Measurements from ENCODE around the gene L2HGDH. TPM values are rescaled to one million over a fixed set of nuclear protein-coding genes. Genes with fewer than 3 reads are reported as not detected.
A peak's percentile ranks its signal among the peaks of the same experiment; 100 is the strongest.

Gene L2HGDH
- total and polyA plus RNA-seq, 9 of the 15 experiments (the other 6 are each of a cell fraction or from before 2014, with no cell fraction given), result 1.7 to 16.1 (median 10.5) TPM

GRCh38 chr14:50242566-50243310, 69.3 kb downstream of the L2HGDH start:
- H3K9me3 ChIP-seq (replicated peaks; ENCODE audit: control insufficient read depth, insufficient read depth, low read depth, low read length), result no peaks in the 10 kb centered on the region
- no peak overlapping the region for H3K27ac ChIP-seq (ENCODE audit: extremely low read depth, low read depth, low read length)
- FAIRE-seq (no peak), DNase-seq (ENCODE audit: extremely low read depth in 1 of 4, low spot score in 3 of 4) (no peak), ATAC-seq (peak; percentile 68)
- TF ChIP-seq PHF21A (IDR thresholded peaks at IDR 0.05; ENCODE audit: borderline replicate concordance, low read depth) (no peak), HDAC3 (IDR thresholded peaks at IDR 0.05; ENCODE audit: borderline replicate concordance, partially characterized antibody) (no peak), NCOR1 (IDR thresholded peaks at IDR 0.05) (no peak), ATF1 (CRISPR knock-in tag; IDR thresholded peaks at IDR 0.05) (no peak), ATF1 (tag; IDR thresholded peaks at IDR 0.05) (no peak), ETV5 (CRISPR knock-in tag; IDR thresholded peaks at IDR 0.05; ENCODE audit: low read depth) (no peak), RHOXF2B (CRISPR knock-in tag; conservative IDR thresholded peaks at IDR 0.05) (no peak), HNRNPK (IDR thresholded peaks at IDR 0.05; ENCODE audit: low read depth, low read length, poor library complexity, severe bottlenecking) (no peak), ELK1 (CRISPR knock-in tag; IDR thresholded peaks at IDR 0.05) (no peak), NCOA4 (IDR thresholded peaks at IDR 0.05; ENCODE audit: partially characterized antibody) (no peak), ZNF551 (CRISPR knock-in tag; IDR thresholded peaks at IDR 0.05) (no peak), POLR2A (conservative IDR thresholded peaks at IDR 0.05) (no peak), BMI1 (IDR thresholded peaks at IDR 0.05; ENCODE audit: low read length) (no peak), ZNF253 (CRISPR knock-in tag; conservative IDR thresholded peaks at IDR 0.05) (no peak)
- TF ChIP-seq, protein P1, sequence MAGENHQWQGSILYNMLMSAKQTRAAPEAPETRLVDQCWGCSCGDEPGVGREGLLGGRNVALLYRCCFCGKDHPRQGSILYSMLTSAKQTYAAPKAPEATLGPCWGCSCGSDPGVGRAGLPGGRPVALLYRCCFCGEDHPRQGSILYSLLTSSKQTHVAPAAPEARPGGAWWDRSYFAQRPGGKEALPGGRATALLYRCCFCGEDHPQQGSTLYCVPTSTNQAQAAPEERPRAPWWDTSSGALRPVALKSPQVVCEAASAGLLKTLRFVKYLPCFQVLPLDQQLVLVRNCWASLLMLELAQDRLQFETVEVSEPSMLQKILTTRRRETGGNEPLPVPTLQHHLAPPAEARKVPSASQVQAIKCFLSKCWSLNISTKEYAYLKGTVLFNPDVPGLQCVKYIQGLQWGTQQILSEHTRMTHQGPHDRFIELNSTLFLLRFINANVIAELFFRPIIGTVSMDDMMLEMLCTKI (IDR thresholded peaks at IDR 0.05; ENCODE audit: partially characterized antibody), result no peak
- no peaks in the 10 kb centered on the region for H3K9me1 ChIP-seq (ENCODE audit: control insufficient read depth, insufficient read depth, low read length)
- WGBS (ENCODE audit: insufficient coverage, low coverage, missing lambda C conversion rate), result 40% methylated on average over 4 of the region's 5 CpGs
- peaks cover 7% of the 10 kb centered on the region; the same call in 2 of the 3 replicates for H3K36me3 ChIP-seq (ENCODE audit: control insufficient read depth, insufficient read depth, low read length)
- no peak overlapping the region for H2AFZ ChIP-seq (ENCODE audit: low read depth, low read length)
- intact Hi-C loops (cut with micrococcal nuclease) (no loop called here), in situ Hi-C loops (cut with MboI) (no loop called here)
- H3K27me3 ChIP-seq (ENCODE audit: control insufficient read depth in 2 of 2, insufficient read depth in 2 of 2, low read length in 2 of 2), result no peaks in the 10 kb centered on the region
- BruUV-seq (replicated peaks), result no TSS peak
- H3K9ac ChIP-seq (ENCODE audit: insufficient read depth in 1 of 2, low read depth in 2 of 2, low read length in 2 of 2), result no peak overlapping the region
- H3K79me2 ChIP-seq (ENCODE audit: control insufficient read depth, insufficient read depth, low read length), result no peaks in the 10 kb centered on the region
- no peak overlapping the region for H3K4me3 ChIP-seq
- H4K20me1 ChIP-seq (replicated peaks; ENCODE audit: control insufficient read depth, insufficient read depth, low read length), result no peaks in the 10 kb centered on the region
- ChIA-PET CTCF (ENCODE audit: low intra/inter-chr PET ratio) (no interaction called here), POLR2A (interaction anchor here (1.0 kb wide), 1 partner anchor 23 kb away, joined by 3 read pairs; no protein-coding TSS in a partner anchor)
- no peak overlapping the region; the same call in 1 of the 2 replicates for H3K4me2 ChIP-seq (ENCODE audit: insufficient read depth, low read length)
- H3K4me1 ChIP-seq (replicated peaks in 1 of 2; ENCODE audit: control insufficient read depth in 2 of 2, insufficient read depth in 2 of 2, low read length in 2 of 2), result peaks cover 0 to 5% of the 10 kb centered on the region in 2 experiments; a peak in 2 of 5 replicates
